Stimulated activated CD4-positive, alpha-beta T cell treated with anti-CD3 and anti-CD28 coated beads, Interleukin-12 subunit alpha, Interleukin-12 subunit beta, amount 100 ng/mL, for 48 hours (primary cell): ENCODE data around the gene UTP18.
"Not testable (repeated sequence)": the region's sequence is repeated elsewhere in the genome, so short reads cannot be mapped to it uniquely, and the experiment has no call there.

Experiments
- DNase-seq, 3 donors: peaks; one replicate each; pipeline ENCODE4 v3.0.0-alpha.2; 2020; ENCODE audit warnings: low read depth in 2 of 3, low spot score in 1 of 3

UTP18 gene

DNA sequence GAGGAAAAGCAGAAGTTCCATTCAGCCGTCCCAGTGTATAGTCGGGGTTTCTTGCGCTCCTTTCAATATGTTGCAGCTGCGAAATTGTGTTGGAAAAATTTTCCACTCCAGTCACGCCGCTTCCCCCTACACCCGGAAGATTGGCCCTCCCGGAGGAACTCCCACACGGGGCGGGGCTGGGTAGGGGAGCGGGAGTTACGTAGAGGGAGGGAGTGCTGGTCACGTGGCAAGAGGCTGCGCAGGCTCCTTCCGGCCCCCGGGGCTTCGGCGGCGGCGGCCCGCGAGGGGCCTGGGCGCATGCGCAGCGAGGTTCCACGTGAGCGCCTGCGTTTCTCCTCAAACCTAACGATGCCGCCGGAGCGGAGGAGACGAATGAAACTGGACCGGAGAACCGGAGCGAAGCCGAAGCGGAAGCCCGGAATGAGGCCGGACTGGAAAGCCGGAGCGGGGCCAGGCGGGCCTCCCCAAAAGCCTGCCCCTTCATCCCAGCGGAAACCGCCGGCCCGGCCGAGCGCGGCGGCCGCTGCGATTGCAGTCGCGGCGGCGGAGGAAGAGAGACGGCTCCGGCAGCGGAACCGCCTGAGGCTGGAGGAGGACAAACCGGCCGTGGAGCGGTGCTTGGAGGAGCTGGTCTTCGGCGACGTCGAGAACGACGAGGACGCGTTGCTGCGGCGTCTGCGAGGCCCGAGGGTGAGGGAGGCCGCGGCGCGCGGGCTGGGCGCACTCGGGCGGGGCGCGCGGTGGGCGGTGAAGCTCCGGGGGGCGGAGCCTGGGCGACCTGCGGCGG lies at the start of gene UTP18:
Gene UTP18, plus strand, starts transcription at position 310 of the 787 bp plus-strand sequence. Its CDS starts 39 bp downstream, at position 349.
- DNase-seq = peak; percentile 89 to 96 (median 94)

DNA sequence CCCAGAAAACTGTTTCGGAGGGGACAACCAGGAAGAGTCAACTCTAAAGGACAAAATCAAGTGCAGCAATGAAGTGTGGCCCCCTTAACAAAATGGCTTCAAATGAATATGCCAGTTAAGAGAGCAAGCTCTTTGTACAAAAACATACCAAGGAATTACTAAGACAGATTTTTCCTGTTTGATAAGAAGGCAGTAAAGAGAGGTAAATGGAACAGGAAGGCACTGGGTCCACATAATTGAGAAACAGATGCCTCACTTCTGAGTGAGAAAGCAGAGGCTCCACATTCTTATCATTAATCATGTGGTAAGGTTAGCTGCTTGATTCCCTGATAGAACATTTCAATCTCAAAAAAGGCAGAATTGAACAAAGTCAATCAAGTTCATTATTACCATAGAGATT lies 45.4 kb upstream of the UTP18 start:
- no peak for DNase-seq

DNA sequence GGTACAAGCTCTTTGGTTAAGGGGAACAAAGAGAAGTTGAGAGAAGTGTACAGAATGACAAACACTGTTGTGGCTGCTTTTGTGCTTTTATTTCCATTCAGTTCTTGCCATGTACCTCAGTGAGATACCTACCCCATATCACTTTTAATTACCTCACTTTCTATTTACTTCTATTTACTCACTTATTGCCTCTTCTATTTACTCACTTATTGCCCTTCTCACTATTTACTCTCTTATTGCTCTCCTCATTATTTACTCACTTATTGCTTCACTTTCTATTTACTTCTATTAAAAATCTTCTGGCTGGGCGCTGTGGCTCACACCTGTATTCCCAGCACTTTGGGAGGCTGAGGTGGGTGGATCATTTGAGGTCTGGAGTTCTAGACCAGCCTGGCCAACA lies 42.4 kb upstream of the UTP18 start:
- DNase-seq = no peak

GRCh38 chr17:51221322-51221721 lies 39.0 kb upstream of the UTP18 start:
- no peak for DNase-seq

DNA sequence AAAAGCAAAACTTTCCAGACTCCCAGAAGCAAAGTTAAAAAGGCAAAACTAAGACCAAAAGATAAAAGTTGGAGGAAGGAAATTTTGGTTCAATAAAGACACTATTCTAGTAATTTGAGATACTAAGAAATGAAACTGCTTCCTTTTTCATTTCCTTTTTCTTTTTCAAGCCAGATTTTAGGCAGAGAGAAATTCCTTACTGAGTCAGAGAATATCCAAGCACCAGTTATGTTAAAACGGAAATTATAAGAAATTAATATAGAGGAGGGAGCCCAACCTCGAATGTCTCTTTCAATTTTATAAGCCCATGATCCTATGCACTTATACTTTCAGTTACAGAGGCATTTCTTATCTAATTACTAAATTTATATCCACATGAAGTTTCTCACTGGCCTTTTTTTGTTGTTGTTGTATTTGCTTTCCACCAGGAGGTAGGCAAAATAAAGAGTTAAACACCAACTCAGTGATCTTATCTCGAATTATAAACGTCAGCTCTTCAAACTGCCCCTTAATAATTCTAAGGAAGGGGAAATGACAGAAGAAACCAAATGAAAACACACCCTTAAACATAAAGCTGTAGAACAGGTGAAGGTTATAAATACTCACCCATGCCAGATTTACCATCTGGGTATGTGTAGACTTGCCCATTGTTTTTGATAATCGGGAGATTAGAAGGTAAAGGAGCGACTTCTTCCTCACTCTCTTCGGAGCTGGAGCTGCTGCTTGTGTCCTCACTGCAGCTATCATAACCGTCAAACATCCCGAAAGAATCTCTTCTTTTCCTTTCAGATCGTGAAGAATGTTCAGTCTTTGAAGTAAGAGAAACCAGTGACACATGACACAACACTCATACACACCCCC lies 35.7 kb upstream of the UTP18 start:
- no peak for DNase-seq

- DNase-seq = not testable (repeated sequence)
These were observed 34.8 kb upstream of the UTP18 start for GRCh38 chr17:51225523-51225922.

GRCh38 chr17:51228161-51228560 lies 32.2 kb upstream of the UTP18 start:
- DNase-seq = no peak

GRCh38 chr17:51229889-51230288 lies 30.5 kb upstream of the UTP18 start:
- DNase-seq = no peak

- DNase-seq = no peak
These were observed 30.0 kb upstream of the UTP18 start for GRCh38 chr17:51230306-51230705.

- no peak for DNase-seq
These were observed 28.3 kb upstream of the UTP18 start for GRCh38 chr17:51231999-51232398.

DNA sequence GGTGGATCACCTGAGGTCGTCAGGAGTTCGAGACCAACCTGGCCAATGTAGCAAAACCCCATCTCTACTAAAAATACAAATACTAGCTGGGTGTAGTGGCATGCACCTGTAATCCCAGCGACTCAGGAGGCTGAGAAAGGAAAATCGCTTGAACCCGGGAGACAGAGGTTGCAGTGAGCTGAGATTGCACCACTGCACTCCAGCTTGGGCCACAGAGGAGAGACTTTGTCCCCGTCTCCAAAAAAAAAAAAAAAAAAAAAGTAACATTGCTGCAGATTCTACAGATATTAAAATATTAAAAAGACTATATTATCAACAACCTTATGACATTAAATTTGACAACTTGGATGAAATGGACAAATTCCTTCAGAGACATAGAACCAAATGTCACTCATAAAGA lies 26.2 kb upstream of the UTP18 start:
- no peak for DNase-seq

DNA sequence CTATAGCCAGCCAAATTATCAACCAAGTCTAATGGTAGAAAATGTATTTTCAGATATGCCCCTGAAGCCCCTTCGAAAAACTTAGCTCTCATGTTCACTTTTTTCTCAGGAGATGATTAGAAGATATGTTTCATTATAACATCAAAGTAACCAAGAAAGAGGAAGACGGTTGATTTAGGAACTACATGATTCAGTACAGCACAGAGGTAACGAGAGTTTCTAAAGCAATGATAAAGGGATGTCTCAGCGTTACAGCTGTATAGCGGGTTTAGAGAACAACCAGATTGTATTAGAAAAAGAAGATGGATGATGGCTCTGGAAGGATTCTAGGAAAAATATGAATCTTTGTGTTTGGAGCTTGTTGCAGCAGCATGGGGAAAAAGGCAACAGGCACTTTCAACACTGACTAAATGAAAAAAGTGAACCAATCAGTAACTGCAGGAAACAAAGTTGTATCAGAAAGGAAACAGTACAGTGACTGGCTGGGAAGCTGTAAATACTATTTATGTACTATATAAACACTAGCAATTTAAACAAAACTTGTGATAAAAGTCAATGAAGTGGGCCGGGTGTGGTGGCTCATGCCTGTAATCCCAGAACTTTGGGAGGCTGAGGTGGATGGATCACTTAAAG lies 22.0 kb upstream of the UTP18 start:
- DNase-seq = no peak

GRCh38 chr17:51240275-51240674 lies 20.1 kb upstream of the UTP18 start:
- DNase-seq = no peak

GRCh38 chr17:51244041-51244440 lies 16.3 kb upstream of the UTP18 start:
- DNase-seq = no peak

GRCh38 chr17:51245535-51245934 lies 14.8 kb upstream of the UTP18 start:
- no peak for DNase-seq

DNA sequence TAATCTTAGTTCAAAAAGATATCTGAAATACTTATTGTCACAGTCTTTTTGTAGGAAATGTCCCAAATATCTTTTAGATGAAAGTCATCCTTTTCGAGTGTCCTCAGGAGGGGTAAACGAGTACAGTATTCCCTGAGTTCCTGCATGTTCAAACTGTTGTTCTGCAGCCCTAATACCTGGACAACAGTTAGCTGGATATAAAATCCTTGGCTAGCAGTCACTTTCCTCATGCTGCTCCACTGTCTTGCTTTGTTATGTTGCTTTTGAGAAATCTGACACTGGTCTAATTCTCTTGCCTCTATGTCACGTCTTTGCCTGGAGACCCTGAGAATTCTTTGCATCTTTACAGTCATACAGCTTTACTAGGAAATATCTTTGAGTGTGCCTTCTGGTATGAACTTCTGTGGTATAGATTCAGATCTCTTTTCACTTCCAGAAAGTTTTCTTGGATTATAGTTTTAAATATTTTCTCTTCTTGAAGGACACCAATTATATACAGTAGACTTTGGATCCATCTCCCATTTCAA lies 10.0 kb upstream of the UTP18 start:
- DNase-seq = no peak

DNA sequence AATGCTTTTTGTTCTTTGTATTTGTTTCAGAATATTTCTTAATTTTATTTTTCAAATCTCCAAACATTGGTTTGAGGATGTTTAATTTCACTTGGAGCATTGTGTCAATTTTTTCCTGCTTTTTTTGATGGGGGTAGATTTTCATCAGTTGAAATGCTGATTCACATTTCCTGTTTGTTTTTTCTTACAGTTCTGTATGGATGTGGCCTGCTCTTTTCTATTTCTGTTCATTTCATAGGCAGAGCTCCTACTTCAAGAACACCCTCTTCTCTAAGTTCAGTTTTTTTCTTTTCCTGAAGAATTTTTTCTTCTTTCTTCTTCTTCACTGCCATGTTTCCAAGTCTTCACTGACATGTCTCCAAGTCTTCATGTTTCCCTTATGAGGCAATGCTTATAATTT lies 9.3 kb upstream of the UTP18 start:
- no peak for DNase-seq

DNA sequence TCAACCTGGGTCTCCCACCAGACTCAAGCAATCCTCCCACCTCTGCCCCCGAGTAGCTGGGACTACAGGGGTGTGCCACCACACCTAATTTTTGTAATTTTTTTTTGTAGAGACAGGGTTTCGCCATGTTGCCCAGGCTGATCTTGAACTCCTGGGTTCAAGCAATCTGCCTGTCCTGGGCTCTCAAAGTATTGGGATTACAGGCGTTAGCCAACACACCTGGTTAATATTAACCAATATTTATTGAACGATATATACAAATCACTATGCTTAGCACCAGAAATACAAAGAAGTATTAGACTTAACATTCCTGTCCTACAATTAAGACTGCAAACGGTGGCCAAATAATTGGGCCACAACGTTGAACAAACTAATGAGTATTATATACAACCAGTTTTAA lies 4.7 kb upstream of the UTP18 start:
- no peak for DNase-seq

DNA sequence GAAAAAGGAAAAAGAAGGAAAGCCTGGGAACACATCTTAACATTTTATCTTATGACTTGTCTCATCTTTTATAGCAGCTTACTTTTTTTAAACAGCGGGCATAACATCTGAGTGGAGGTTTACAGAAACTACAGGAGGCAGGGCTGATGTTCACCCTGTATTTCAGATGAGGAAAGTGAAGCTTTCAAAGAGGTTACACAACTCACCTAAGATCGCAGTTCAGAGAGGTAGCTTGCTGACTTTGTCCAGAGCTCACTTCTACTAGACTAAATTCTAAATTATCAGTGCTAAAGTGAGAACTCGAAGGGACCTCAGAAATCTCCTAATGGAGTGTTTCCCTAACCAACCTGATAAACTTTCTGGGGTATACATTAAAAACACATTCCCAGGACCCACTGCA lies 4.2 kb upstream of the UTP18 start:
- no peak for DNase-seq

DNA sequence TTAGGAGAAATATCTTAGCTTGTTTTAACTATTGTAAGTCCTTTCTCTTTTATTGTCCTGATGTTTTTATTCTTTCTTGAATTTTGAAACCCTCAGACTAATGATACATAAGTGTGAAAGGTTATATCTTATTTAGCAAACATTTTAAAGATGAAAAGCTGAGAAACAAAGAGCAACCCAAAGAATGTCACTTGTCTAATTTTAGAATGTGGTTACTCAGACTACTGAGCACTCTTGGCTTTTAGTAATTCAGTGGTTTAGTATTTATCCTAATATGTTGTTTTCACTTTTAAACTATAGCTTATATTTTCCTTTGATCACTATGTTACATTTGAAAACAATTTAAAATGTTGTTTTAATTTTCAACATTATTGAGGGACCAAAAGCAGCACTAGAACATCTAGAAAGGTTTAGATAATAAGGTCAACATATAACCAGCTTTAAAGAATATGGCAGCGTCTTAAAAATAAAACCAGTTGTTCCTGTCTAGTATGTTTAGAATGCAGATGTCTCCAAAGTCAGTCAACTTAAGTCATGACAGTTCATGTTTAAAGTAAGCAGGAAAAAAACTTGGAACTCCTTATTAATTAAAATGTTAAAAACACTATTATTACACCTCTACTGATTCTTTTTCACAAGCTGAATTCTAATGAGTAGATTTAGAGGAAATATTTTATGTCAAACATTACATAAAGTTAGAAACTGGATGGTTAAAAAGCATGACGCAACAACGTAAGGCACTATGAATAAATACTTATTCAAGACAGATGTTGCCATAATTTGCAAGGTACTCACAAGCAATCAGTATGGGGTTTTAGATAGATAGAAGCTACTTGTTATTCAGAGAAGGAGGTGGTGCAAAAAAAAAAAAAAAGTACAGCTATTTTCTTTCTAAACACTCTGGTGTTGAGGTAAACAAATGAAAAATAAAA lies 2.9 kb upstream of the UTP18 start:
- DNase-seq = no peak
